ENCODE data around the gene ZDHHC22.

ZDHHC22 gene

GRCh38 chr14:77125823-77126325 lies 15.7 kb downstream of the ZDHHC22 start:
- no peak for DNase-seq (ENCODE audit: low spot score)

DNA sequence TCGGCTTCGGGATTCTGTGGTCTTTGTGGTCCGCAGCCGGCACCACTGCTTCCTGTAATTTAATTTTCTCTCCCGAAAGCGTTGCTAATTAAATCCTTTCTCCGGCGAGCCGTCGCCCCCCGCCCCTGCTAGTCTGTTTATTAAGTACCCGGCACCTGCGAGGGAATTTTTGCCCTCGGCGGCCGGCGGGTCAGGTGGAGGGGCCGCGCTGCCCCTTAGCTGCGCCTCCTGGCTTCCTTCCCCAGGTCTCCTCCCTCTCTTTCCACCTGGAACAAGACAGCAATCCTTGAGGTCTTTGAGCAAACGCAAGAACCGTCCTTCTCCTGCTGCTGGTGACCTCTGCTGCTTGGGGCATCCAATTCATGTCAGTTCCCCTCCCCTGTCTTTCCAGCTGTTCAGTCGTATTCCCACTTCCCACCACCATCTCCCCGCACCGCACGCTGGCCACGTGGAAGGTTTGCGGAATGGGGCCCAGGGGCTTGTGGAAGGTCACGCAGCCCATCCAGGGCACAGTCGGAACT lies 16.2 kb downstream of the ZDHHC22 start:
- DNase-seq (ENCODE audit: low spot score) = no peak

- peak; percentile 91 for DNase-seq (ENCODE audit: low spot score)
Observed at GRCh38 chr14:77124345-77125280, 17.0 kb downstream of the ZDHHC22 start.

DNA sequence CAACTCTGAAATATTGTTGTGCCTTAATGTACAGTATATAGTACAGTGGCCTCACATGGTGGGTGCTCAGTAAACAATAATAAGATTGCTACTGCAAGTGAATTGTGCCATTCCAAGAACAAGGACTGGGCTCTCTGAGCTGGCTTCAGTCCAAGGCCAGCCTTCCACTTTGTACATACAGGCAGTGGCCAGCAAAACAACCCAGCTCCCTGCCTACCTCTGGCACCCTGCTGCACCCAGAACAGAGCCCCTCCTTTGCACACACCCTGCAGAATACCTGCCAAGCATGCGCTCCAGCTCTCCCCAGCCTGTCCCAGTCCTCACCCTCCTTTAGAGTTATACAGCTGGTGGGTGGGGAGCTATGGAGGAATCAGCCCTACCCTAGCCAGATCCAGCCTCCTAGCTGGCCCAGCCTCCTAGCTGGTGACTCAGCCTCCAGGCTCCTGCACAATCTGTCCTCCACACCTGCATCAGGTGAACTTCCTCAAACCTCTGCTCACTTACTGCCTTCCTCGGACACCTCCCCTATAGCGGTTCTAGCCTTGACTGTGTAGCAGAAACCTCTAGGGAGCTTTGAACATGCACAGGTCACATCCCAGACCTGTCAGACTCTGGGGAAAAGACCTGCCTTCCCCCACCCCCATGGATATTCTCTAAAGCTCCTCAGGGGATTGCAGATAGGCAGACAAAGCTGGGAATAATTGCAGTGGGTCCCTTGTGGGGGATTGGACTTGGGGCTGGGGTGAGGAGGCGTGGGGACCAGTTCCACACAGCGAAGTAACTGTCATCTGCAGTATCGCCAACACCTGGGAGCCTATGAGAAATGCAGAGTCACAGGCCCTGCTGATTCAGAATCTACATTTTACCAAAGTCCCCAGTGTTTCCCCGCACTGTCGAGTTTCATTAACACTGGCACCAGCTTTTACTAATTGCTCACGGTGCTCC lies 17.9 kb downstream of the ZDHHC22 start:
- peak; percentile 84 for DNase-seq (ENCODE audit: low spot score)

GRCh38 chr14:77122526-77123125 lies 19.0 kb downstream of the ZDHHC22 start:
- no peak for DNase-seq (ENCODE audit: low spot score)

GRCh38 chr14:77120771-77121743 lies 20.5 kb downstream of the ZDHHC22 start:
- DNase-seq (ENCODE audit: low spot score) = peak; percentile 68

DNA sequence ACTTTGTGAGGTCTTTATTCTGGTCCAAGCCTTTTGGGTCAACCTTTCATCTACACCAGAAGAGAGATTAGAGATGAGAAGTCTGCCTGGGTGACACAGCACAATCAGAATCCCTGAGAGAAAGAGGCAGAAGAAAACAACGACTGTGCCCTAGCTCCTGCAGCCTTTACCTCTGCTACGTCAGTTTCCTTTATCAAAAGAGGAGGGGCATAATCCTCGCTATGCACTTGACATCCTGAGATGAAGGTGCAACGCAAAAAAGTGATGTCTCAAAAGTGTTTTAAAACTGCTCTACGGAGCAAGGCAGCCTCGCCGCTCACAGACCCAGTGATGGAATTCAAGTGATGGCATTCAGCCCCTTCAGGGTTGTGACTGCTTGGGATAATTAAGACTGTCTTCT lies 21.7 kb downstream of the ZDHHC22 start:
- no peak for DNase-seq (ENCODE audit: low spot score)

- no peak for DNase-seq (ENCODE audit: low spot score)
Observed at GRCh38 chr14:77116172-77116817, 25.3 kb downstream of the ZDHHC22 start.

DNA sequence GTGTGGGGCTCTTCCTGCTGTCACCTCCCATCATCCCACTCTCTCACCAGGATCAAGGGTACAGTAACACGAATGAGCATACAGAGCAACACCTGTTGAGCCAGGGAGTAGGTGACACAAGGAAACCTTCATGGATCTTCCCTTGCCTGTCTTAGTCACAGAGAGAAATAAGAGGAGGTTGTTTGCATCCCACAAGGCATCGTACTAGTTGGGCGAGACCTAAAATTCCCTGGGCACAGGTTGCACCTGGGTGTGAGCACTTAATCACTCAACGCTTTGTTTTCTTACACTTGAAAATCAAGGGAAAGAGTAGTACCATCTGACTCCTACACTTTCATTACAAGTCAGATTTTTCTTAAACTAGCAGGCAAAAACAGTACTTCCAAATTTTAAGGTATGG lies 27.0 kb downstream of the ZDHHC22 start:
- DNase-seq (ENCODE audit: low spot score) = no peak

GRCh38 chr14:77113644-77114043 lies 27.9 kb downstream of the ZDHHC22 start:
- DNase-seq (ENCODE audit: low spot score) = no peak

GRCh38 chr14:77111021-77111420 lies 30.6 kb downstream of the ZDHHC22 start:
- no peak for DNase-seq (ENCODE audit: low spot score)

DNA sequence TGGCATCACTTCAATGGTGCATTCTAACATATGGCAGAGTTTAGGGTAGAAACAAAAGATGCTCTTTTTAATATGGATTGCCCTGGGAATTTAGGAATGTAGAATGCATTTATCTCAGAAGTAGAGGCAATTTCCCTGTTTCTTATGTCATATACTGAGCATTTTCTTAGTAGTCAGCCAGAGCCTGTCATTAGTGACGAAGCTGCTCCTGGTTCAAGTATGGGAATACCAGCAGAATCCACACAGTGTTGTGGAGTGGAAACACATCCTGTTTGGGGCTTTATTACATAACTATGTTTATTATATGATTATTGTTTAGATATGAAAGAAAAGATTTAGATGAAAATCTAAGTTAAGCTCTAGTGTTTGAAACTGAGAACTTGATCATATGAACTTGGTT lies 31.3 kb downstream of the ZDHHC22 start:
- DNase-seq (ENCODE audit: low spot score) = no peak

- no peak for DNase-seq (ENCODE audit: low spot score)
Observed at GRCh38 chr14:77109656-77110055, 31.9 kb downstream of the ZDHHC22 start.

- no peak for DNase-seq (ENCODE audit: low spot score)
Observed at GRCh38 chr14:77108753-77109152, 32.8 kb downstream of the ZDHHC22 start.

GRCh38 chr14:77107228-77107627 lies 34.4 kb downstream of the ZDHHC22 start:
- DNase-seq (ENCODE audit: low spot score) = no peak

DNA sequence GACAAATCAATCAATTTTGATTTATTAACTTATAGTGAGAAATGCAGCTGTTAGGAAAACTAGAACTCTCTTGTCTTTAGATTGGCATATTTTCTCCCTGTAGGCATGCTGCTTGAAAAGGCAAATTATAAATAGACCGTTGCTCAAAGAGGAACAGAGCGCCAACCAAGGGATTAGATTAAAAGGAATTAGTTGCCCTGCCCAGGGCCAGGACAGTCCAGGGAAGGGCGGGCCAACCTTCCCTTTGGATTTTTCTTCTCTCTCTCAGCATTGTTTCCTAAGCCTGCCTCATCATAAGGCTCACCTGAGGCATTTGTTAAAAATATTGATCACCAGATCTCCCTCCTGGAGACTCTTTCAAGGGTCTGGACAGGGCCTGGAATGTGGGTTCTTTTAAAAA lies 34.9 kb downstream of the ZDHHC22 start:
- DNase-seq (ENCODE audit: low spot score) = peak; percentile 50

GRCh38 chr14:77105145-77105939 lies 36.2 kb downstream of the ZDHHC22 start:
- DNase-seq (ENCODE audit: low spot score) = no peak

GRCh38 chr14:77104393-77104792 lies 37.2 kb downstream of the ZDHHC22 start:
- DNase-seq (ENCODE audit: low spot score) = no peak

GRCh38 chr14:77103951-77104350 lies 37.6 kb downstream of the ZDHHC22 start:
- DNase-seq (ENCODE audit: low spot score) = no peak

Data from D341Med (cell line).